ENCODE measurements around the gene CHERP.
A peak's percentile ranks its signal among the peaks of the same experiment; 100 is the strongest.

The CHERP gene

GRCh38 chr19:16542045-16542909, at the start of gene CHERP:
Gene CHERP (minus strand): TSS chr19:16542437. CDS start chr19:16542378, 59 bp downstream.
- DNase-seq (ENCODE audit: low spot score), result peak; percentile 94

- no peak for DNase-seq (ENCODE audit: low spot score)
Measured at GRCh38 chr19:16590876-16591802, 48.9 kb upstream of the CHERP start.

DNA sequence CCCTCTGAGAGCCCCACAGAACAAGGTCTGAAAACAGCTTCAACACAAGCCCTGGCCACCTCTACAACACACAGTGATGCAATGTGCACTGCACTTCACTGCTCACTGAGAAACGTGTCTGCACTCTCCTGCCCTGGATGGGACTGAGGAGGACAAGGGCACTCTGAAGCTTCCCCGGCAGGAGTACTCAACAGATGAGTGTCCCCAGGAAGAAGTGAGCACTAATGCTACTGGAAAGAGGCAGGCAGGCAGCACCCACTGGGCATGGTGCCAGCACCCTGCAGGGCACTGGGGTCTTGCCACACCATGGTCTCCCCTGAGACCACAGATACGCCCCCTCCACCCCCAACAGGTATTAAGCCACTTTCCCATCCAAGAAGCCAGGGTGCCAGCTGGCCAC, 47.7 kb upstream of the CHERP start:
- no peak for DNase-seq (ENCODE audit: low spot score)

- DNase-seq (ENCODE audit: low spot score), result no peak
Measured at GRCh38 chr19:16588824-16589577, 46.8 kb upstream of the CHERP start.

GRCh38 chr19:16587833-16588823, 45.9 kb upstream of the CHERP start:
- DNase-seq (ENCODE audit: low spot score), result no peak

GRCh38 chr19:16586991-16587832, 45.0 kb upstream of the CHERP start:
- no peak for DNase-seq (ENCODE audit: low spot score)

- DNase-seq (ENCODE audit: low spot score), result no peak
Measured at GRCh38 chr19:16586477-16586871, 44.2 kb upstream of the CHERP start.

DNA sequence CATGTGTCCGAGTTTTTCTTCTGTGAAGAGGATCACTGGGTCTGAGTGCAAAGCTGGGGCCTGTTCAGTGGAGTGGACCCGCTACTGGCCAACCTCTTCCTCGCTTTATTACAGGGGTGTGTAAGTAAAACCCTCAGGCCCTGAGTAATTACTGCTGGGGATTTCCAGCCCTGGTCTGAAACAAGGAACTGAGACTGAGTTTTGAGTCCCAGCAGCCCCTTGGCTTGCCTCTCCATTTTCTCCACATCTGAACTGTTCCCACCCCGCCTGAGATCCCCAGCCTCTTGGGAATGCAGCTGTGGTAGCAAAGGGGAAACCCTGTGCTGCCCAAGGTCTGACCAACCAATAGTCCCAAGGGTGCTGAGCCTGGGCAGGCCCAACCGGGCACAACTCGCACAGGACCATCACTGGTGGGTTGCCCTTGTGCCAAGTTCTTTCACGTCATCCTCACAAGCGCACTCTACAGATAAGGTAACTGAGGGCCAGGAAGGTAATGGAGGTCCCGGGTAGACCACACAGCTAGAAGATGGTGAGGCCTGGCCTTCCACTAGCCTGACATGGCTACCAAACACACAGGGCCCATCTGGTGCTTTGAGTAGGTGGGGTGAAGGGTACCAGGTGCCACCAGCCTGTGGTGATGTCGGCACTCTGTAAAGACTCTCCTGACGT, 43.7 kb upstream of the CHERP start:
- DNase-seq (ENCODE audit: low spot score), result no peak

- no peak for DNase-seq (ENCODE audit: low spot score)
Measured at GRCh38 chr19:16585094-16585801, 43.0 kb upstream of the CHERP start.

DNA sequence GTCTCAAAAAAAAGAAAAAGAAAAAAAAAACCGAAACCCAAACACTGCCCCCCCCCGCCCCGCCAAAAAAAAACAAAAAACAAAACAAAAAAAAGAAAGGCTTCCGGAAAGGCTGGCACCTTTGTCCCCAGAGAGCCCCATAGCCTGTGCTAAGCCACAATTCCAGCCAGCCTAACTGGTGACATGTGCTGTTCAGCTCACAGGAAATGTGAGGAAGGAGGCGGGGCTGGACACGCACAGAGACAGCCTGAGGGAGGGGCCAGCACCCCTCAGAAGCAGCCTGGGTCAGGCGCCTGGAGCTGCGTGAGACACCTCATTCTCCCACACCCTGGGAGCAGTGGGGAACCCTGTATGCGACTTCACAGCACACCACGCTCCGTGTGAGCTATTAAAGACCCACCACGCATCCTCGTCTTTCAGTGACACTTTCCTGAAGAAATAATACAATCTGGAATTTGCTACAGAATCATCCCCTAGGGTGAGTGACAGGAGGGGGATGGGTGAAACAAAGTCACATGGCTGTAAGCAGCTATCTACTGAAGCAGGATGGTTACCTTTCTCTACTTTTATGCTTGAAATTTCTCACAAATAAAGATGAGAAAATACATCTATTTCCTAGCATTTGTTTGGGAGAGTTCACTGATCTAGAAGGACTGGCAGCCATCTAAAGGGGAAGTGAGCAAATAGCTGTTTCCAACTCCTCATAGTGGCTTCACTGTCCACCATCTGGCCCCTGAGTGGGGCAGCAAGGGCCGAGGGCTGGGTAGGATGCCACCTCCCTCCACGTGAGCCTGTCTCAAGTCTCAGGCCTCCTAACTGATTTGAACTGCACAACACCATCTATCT, 42.2 kb upstream of the CHERP start:
- DNase-seq (ENCODE audit: low spot score), result peak; percentile 82

GRCh38 chr19:16582486-16583261, 40.4 kb upstream of the CHERP start:
- no peak for DNase-seq (ENCODE audit: low spot score)

- no peak for DNase-seq (ENCODE audit: low spot score)
Measured at GRCh38 chr19:16581971-16582343, 39.7 kb upstream of the CHERP start.

DNA sequence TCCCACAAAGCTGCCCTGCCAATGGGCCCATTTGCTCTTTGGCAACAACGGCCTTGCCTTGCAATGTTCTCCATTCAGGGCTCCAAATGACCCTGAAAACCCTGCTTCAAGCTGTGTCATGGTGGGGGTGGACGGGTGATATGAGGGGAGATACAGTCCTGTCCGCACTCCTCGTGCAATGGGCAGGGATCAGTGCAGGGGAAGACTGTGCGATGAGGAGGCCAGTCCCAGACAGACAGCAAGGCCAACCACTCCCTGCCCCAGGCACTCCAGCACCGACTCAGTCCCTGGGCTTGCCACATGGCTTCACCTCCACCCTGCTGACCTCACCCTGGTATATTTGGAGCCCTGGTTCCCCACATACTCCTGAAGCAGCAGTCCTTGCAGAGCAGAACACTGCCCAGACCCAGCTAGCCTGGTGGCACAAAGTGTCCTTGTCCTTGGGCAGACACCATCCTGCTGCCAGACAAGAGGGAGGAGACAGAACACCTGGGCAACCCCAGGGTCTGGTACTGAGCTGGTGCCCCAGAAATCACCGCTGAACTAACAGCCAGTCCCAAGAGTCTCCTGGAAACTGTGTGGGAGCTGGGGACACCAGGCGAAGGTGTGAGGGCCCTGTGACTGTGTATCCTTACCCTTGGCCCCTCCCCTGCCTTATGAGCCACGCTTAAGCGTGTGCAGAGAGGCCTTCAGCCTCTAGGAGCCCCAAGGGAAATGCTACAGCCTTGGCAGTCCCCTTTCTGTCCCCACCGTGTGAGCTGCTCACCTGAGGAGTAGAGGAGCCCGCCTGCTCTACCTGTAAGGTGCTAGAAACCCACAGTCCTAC, 39.1 kb upstream of the CHERP start:
- no peak for DNase-seq (ENCODE audit: low spot score)

DNA sequence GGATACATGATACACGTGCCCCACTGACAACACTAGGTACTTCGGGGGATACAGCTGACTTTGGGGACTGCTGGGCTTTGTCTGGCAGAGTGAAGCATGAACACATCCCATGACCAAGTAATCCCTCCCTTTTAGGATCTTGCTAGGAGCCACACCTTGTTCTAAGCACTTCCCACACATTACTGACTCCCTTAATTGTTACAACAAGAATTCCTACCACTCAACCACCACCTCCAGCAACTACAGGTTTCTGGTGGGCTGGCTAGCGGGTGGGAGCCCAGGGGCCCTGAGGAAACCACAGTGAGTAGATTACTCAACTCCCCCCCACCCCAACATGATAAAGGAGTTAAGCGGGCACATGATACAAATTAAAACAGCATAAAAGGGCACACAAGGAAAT, 37.1 kb upstream of the CHERP start:
- DNase-seq (ENCODE audit: low spot score), result no peak

DNA sequence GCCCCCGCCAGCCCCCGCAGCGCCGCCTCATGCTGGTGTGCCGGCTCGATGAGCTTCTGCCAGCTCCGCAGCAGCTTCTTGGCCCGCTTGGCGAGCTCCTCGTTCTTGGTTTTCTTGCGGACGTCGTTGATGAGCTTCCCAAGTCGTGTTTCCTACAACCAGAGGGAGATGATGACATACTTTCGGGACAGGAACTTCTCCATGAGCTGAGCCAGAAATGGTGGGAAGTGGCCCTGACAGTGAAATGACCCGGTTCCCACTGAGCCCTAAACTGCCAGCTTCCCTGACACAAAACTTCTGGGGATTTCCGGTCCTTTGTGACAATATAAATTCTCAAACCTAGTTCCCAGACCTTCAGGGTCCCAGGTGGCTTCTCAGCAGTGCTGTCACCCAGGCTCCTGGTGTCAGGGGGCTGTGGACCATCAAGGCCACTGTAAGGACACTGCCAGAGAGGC, 35.3 kb upstream of the CHERP start:
- no peak for DNase-seq (ENCODE audit: low spot score)
